22Rv1 (cell line): ENCODE measurements around the gene KRT81.

Experiments used
- H3K27ac ChIP-seq: fragments of 450-650 bp; 2 replicates; pipeline ENCODE4 v1.5.1; 2017
- ZFX ChIP-seq: fragments of 450-650 bp; IDR thresholded peaks from 2 replicates; pipeline ENCODE4 v1.6.1; 2017; ENCODE audit warnings: antibody characterized with exemption, borderline replicate concordance
- TF ChIP-seq, protein P1 (sequence below): fragments of 450-650 bp; IDR thresholded peaks from 2 replicates; pipeline ENCODE4 v1.5.1; 2017; ENCODE audit warnings: mild to moderate bottlenecking

Gene KRT81

GRCh38 chr12:52270541-52271070 lies 20.7 kb downstream of the KRT81 start:
- no peak for TF ChIP-seq ZFX
- TF ChIP-seq, protein P1, sequence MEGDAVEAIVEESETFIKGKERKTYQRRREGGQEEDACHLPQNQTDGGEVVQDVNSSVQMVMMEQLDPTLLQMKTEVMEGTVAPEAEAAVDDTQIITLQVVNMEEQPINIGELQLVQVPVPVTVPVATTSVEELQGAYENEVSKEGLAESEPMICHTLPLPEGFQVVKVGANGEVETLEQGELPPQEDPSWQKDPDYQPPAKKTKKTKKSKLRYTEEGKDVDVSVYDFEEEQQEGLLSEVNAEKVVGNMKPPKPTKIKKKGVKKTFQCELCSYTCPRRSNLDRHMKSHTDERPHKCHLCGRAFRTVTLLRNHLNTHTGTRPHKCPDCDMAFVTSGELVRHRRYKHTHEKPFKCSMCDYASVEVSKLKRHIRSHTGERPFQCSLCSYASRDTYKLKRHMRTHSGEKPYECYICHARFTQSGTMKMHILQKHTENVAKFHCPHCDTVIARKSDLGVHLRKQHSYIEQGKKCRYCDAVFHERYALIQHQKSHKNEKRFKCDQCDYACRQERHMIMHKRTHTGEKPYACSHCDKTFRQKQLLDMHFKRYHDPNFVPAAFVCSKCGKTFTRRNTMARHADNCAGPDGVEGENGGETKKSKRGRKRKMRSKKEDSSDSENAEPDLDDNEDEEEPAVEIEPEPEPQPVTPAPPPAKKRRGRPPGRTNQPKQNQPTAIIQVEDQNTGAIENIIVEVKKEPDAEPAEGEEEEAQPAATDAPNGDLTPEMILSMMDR = no peak
- no peak overlapping the region for H3K27ac ChIP-seq

DNA sequence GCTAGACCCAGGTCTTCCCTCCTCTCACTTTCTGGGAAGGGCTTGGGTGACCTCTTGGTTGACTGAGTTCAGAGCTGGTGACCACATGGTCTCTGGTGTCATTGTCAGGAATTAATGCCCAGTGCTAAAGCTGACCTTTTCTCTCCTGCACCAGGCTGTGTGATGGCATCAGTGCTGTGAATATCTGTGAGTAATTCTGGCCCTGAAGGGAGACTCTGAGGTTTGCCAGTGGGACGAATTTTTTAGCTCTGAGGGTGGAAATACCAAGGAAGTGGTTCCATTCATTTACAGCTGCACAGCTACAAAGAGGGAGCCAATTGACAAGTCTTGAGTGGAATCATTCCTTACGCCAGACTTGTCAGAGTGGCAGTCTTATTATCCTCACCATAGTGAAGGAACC lies 23.1 kb downstream of the KRT81 start:
- TF ChIP-seq, protein P1 = no peak
- TF ChIP-seq ZFX = no peak
- H3K27ac ChIP-seq = no peak overlapping the region

GRCh38 chr12:52267699-52268098 lies 23.6 kb downstream of the KRT81 start:
- TF ChIP-seq, protein P1 = no peak
- no peak for TF ChIP-seq ZFX
- no peak overlapping the region for H3K27ac ChIP-seq

DNA sequence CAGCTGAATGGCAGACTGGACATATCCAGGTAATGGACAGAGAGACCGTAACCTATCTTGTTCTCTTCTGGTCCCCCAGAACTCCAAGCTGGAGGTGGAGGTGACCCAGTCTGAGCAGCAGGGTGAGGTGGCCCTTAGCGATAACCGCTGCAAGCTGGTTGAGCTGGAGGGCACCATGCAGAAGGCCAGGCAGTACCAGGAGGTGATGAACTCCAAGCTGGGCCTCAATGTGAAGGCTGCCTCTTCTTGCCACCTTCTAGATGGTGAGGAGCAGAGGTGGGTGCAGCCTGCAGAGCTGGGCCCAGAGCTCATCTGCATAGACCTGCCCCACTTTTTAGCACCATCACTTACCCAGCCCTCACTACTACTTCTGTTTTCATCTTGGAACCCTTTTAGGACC lies 24.1 kb downstream of the KRT81 start:
- no peak overlapping the region for H3K27ac ChIP-seq
- no peak for TF ChIP-seq ZFX
- TF ChIP-seq, protein P1 = no peak

GRCh38 chr12:52266514-52266913 lies 24.8 kb downstream of the KRT81 start:
- TF ChIP-seq, protein P1 = no peak
- TF ChIP-seq ZFX = no peak
- no peak overlapping the region for H3K27ac ChIP-seq

- TF ChIP-seq, protein P1 = no peak
- no peak for TF ChIP-seq ZFX
- H3K27ac ChIP-seq = no peak overlapping the region
These were observed 26.9 kb downstream of the KRT81 start for GRCh38 chr12:52264435-52264825.

DNA sequence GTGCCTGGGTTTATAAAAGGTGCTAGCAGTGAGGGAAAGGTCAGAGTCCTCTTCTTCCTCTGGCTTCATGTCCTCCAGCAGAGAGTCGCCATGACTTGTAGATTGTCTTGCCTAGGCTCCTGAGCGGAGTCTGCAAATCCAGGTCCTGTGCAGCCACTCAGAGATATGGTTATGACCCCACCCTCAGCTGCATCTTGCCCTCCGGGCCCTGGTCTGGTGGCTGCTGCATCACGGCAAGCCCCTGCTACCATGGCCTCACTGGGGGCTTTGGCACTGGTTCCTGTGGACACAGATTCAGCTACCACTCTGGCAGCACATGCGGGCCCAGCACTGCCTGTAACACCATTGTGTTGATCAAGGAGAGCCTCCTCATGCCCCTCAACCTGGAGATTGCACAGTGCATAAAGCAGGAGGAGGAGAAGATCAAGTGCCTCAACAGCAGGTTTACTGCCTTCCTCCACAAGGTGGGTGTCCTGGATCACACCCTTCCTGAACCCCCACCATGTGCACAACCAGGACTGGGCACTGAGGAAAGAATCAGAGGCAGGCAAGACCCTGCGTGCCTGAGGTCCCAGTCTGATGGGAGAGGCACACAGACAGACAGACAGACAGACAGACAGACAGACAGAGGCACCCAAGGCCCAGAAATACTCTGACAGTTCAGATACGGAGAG lies 27.4 kb downstream of the KRT81 start:
- TF ChIP-seq, protein P1 = no peak
- no peak for TF ChIP-seq ZFX
- H3K27ac ChIP-seq = no peak overlapping the region
